ENCODE measurements around the gene RNF157.

Gene RNF157

GRCh38 chr17:76195281-76196096, 44.8 kb downstream of the RNF157 start:
- peaks cover 28% of the 10 kb centered on the region for H3K4me1 ChIP-seq (ENCODE audit: low read length)
- TF ChIP-seq CTCF (IDR thresholded peaks at IDR 0.05; ENCODE audit: low read length): no peak
- no peak for TF ChIP-seq EZH2phosphoT487 (IDR thresholded peaks at IDR 0.05; ENCODE audit: low read length)
- no peak for TF ChIP-seq EZH2 (optimal IDR thresholded peaks at IDR 0.05; ENCODE audit: low read depth, low read length)
- H3F3A ChIP-seq (ENCODE audit: insufficient read depth, low read length): peaks cover 27% of the 10 kb centered on the region
- no peak for DNase-seq
- H3K27me3 ChIP-seq (replicated peaks; ENCODE audit: insufficient read depth, low read length): no peaks in the 10 kb centered on the region
- H3K4me2 ChIP-seq (ENCODE audit: low read depth, low read length): no peak overlapping the region
- H3K36me3 ChIP-seq (replicated peaks; ENCODE audit: insufficient read depth, low read length): no peaks in the 10 kb centered on the region
- no peaks in the 10 kb centered on the region for H3K79me2 ChIP-seq (ENCODE audit: low read length)
- no peaks in the 10 kb centered on the region for H3K9me2 ChIP-seq (replicated peaks; ENCODE audit: insufficient read depth, low read length)
- no peak overlapping the region for H3K9ac ChIP-seq (ENCODE audit: low read length)
- H3K27ac ChIP-seq (ENCODE audit: low read length): no peak overlapping the region
- H2AFZ ChIP-seq (ENCODE audit: low read length): no peak overlapping the region
- no peak overlapping the region for H3K4me3 ChIP-seq (ENCODE audit: low read length)
- H3K9me3 ChIP-seq (replicated peaks; ENCODE audit: insufficient read depth, low read length): no peaks in the 10 kb centered on the region
- H4K20me1 ChIP-seq (ENCODE audit: insufficient read depth, low read length): no peaks in the 10 kb centered on the region

- peak; percentile 56 for DNase-seq
- peak overlapping the region; percentile 28; the same call in 1 of the 2 replicates for H2AFZ ChIP-seq (ENCODE audit: low read length)
- no peak for TF ChIP-seq EZH2phosphoT487 (IDR thresholded peaks at IDR 0.05; ENCODE audit: low read length)
- no peak for TF ChIP-seq CTCF (IDR thresholded peaks at IDR 0.05; ENCODE audit: low read length)
- no peak for TF ChIP-seq EZH2 (optimal IDR thresholded peaks at IDR 0.05; ENCODE audit: low read depth, low read length)
- H3K4me1 ChIP-seq (ENCODE audit: low read length): peaks cover 39% of the 10 kb centered on the region
- H3K4me3 ChIP-seq (ENCODE audit: low read length): peak overlapping the region; percentile 10
- H3F3A ChIP-seq (ENCODE audit: insufficient read depth, low read length): peaks cover 30% of the 10 kb centered on the region
- H3K27ac ChIP-seq (ENCODE audit: low read length): peak overlapping the region; percentile 93
- H3K79me2 ChIP-seq (ENCODE audit: low read length): no peaks in the 10 kb centered on the region
- H3K9me3 ChIP-seq (replicated peaks; ENCODE audit: insufficient read depth, low read length): no peaks in the 10 kb centered on the region
- no peaks in the 10 kb centered on the region for H3K36me3 ChIP-seq (replicated peaks; ENCODE audit: insufficient read depth, low read length)
- no peaks in the 10 kb centered on the region for H3K9me2 ChIP-seq (replicated peaks; ENCODE audit: insufficient read depth, low read length)
- H3K9ac ChIP-seq (ENCODE audit: low read length): peak overlapping the region; percentile 29
- peak overlapping the region; percentile 55 for H3K4me2 ChIP-seq (ENCODE audit: low read depth, low read length)
- H4K20me1 ChIP-seq (ENCODE audit: insufficient read depth, low read length): no peaks in the 10 kb centered on the region
- no peaks in the 10 kb centered on the region for H3K27me3 ChIP-seq (replicated peaks; ENCODE audit: insufficient read depth, low read length)
Measured at GRCh38 chr17:76193591-76193990, 46.7 kb downstream of the RNF157 start.

- Histone ChIP-seq H3F3A (ENCODE audit: insufficient read depth, low read length) (peaks cover 36% of the 10 kb centered on the region), H2AFZ (ENCODE audit: low read length) (0 out of 2 replicates have a peak overlapping the region, but pooled peaks have one; percentile 9), H3K27me3 (replicated peaks; ENCODE audit: insufficient read depth, low read length) (no peaks in the 10 kb centered on the region), H4K20me1 (ENCODE audit: insufficient read depth, low read length) (no peaks in the 10 kb centered on the region), H3K4me3 (ENCODE audit: low read length) (peak overlapping the region; percentile 23), H3K36me3 (replicated peaks; ENCODE audit: insufficient read depth, low read length) (no peaks in the 10 kb centered on the region), H3K4me2 (ENCODE audit: low read depth, low read length) (peak overlapping the region; percentile 55), H3K9me3 (replicated peaks; ENCODE audit: insufficient read depth, low read length) (no peaks in the 10 kb centered on the region), H3K79me2 (ENCODE audit: low read length) (no peaks in the 10 kb centered on the region), H3K9me2 (replicated peaks; ENCODE audit: insufficient read depth, low read length) (no peaks in the 10 kb centered on the region), H3K9ac (ENCODE audit: low read length) (peak overlapping the region; percentile 51), H3K27ac (ENCODE audit: low read length) (peak overlapping the region; percentile 93), H3K4me1 (ENCODE audit: low read length) (peaks cover 51% of the 10 kb centered on the region)
- TF ChIP-seq EZH2 (optimal IDR thresholded peaks at IDR 0.05; ENCODE audit: low read depth, low read length) (no peak), CTCF (IDR thresholded peaks at IDR 0.05; ENCODE audit: low read length) (no peak), EZH2phosphoT487 (IDR thresholded peaks at IDR 0.05; ENCODE audit: low read length) (no peak)
- peak; percentile 90 for DNase-seq
Measured at GRCh38 chr17:76191896-76192295, 48.4 kb downstream of the RNF157 start.

All from MM.1S (cell line).